HepG2 (cell line): Measurements from ENCODE around the gene SCO1. TPM values are rescaled to one million over a fixed set of nuclear protein-coding genes. Genes with fewer than 3 reads are reported as not detected.

ENCODE experiments used
- ATAC-seq: fragments of 200-7000 bp; cut with Tn5 transposase; 3 replicates; pipeline ENCODE4 v1.9.1; 2020; ENCODE audit warnings: mild to moderate bottlenecking, moderate library complexity
- BruUV-seq: library from RNA; stranded (reverse); fragments of 400-500 nt; replicated peaks from 2 replicates; lab custom pipeline; 2021; lab: Mats Ljungman, UMichigan
- CTCF ChIA-PET: fragments of 300-600 bp; formaldehyde crosslinking; extraction: SDS; loops from one replicate; lab custom pipeline; 2021; ENCODE audit warnings: low total read pairs, inconsistent platforms, low intra/inter-chr PET ratio; lab: Yijun Ruan, JAX
- POLR2A ChIA-PET: fragments of 350-600 bp; sonication (Branson Sonifier 250); formaldehyde crosslinking; loops from one replicate; lab custom pipeline; 2020; ENCODE audit warnings: antibody characterized with exemption, inconsistent platforms; lab: Yijun Ruan, JAX
- DNase-seq: peaks from one replicate; pipeline ENCODE4 v3.0.0-alpha.2; 2015; ENCODE audit warnings: low spot score
- FAIRE-seq: peaks from 3 replicates; lab custom pipeline; 2011; peaks lifted over from hg19 to GRCh38; lab: Jason Lieb, UNC
- H2AFZ ChIP-seq: one replicate; pipeline ENCODE4 v1.6.1; 2011; ENCODE audit warnings: low read length, inconsistent platforms
- H3K27ac ChIP-seq: fragments of 300-600 bp; 3 replicates; pipeline ENCODE4 v1.8.0; 2011; ENCODE audit warnings: mixed run types, mild to moderate bottlenecking, mixed read lengths, low read length, inconsistent platforms; ENCODE audit not compliant: insufficient read depth; ENCODE audit errors: extremely low read length
- H3K27me3 ChIP-seq, 2 experiments: fragments of 200-600 bp in 1 of 2; 2 replicates in 1 of 2; 3 replicates in 1 of 2; pipeline versions ENCODE4 v1.6.0 to v1.8.0; 2011; ENCODE audit warnings: low read length in 2 of 2, mild to moderate bottlenecking in 2 of 2, moderate library complexity in 2 of 2, inconsistent platforms in 1 of 2; ENCODE audit not compliant: insufficient read depth in 2 of 2, control insufficient read depth in 1 of 2
- H3K36me3 ChIP-seq, 2 experiments: fragments of 200-600 bp in 1 of 2; replicated peaks in 1 of 2; 2 replicates in 1 of 2; 3 replicates in 1 of 2; pipeline versions ENCODE4 v1.5.1 to v1.8.0; 2011; ENCODE audit warnings: low read length in 2 of 2, inconsistent platforms in 1 of 2; ENCODE audit not compliant: insufficient read depth in 2 of 2, control insufficient read depth in 1 of 2
- H3K4me1 ChIP-seq: 2 replicates; pipeline ENCODE4 v1.5.1; 2012; ENCODE audit warnings: low read length, inconsistent platforms; ENCODE audit not compliant: insufficient read depth
- H3K4me2 ChIP-seq: 2 replicates; pipeline ENCODE4 v1.6.0; 2011; ENCODE audit warnings: low read depth, low read length, inconsistent platforms
- H3K4me3 ChIP-seq, 3 experiments: fragments of 200-600 bp in 1 of 3; sonication (generic), shearing (Covaris generic) in 1 of 3; replicated peaks in 1 of 3; 2 replicates each; pipeline ENCODE4 v1.5.1; 2011 to 2016; ENCODE audit warnings: low read length in 3 of 3, inconsistent platforms in 2 of 3, low read depth in 2 of 3, mild to moderate bottlenecking in 2 of 3, control low read depth in 1 of 3, mixed read lengths in 1 of 3; ENCODE audit not compliant: insufficient read depth in 1 of 3
- H3K79me2 ChIP-seq: one replicate; pipeline ENCODE4 v1.6.1; 2011; ENCODE audit warnings: low read length, inconsistent platforms; ENCODE audit not compliant: insufficient read depth
- H3K9ac ChIP-seq: 2 replicates; pipeline ENCODE4 v1.6.0; 2011; ENCODE audit warnings: mild to moderate bottlenecking, low read depth, low read length, inconsistent platforms; ENCODE audit not compliant: insufficient read depth
- H3K9me3 ChIP-seq: 2 replicates; pipeline ENCODE4 v1.5.1; 2012; ENCODE audit warnings: mild to moderate bottlenecking, low read length
- H4K20me1 ChIP-seq: 2 replicates; pipeline ENCODE4 v1.6.0; 2011; ENCODE audit warnings: inconsistent platforms, mild to moderate bottlenecking, low read length, moderate library complexity; ENCODE audit not compliant: insufficient read depth
- MTF2 ChIP-seq: sonication (generic); formaldehyde crosslinking; IDR thresholded peaks from 2 replicates; pipeline ENCODE4 v1.5.0; 2020; ENCODE audit warnings: missing genetic modification reagents, borderline replicate concordance
- PCBP1 ChIP-seq: fragments of 200-400 bp; formaldehyde crosslinking; IDR thresholded peaks from 2 replicates; pipeline ENCODE4 v1.6.1; 2017; ENCODE audit warnings: mild to moderate bottlenecking, low read depth, low read length, borderline replicate concordance
- SIX4 ChIP-seq: sonication (generic); formaldehyde crosslinking; IDR thresholded peaks from 2 replicates; pipeline ENCODE4 v1.4.0; 2020; ENCODE audit warnings: missing genetic modification reagents
- SRSF1 ChIP-seq: fragments of 200-400 bp; formaldehyde crosslinking; optimal IDR thresholded peaks from 2 replicates; pipeline ENCODE3; 2017; ENCODE audit warnings: mild to moderate bottlenecking, low read depth, low read length, moderate library complexity
- ZNF326 ChIP-seq: sonication (generic); formaldehyde crosslinking; IDR thresholded peaks from 2 replicates; pipeline ENCODE4 v1.4.0; 2020; ENCODE audit warnings: missing genetic modification reagents, borderline replicate concordance
- ZNF713 ChIP-seq: sonication (generic); formaldehyde crosslinking; IDR thresholded peaks from 2 replicates; pipeline ENCODE4 v1.4.0; 2020; ENCODE audit warnings: mild to moderate bottlenecking, missing genetic modification reagents
- WGBS: methylation state at CpG from one replicate; pipeline ENCODE4 v1.1.6; 2017; ENCODE audit warnings: low lambda C conversion rate; 5-methylcytosine and 5-hydroxymethylcytosine counted together
- in situ Hi-C: cut with HindIII; loops from 2 replicates; pipeline ENCODE4 v1.10.0; 2017; ENCODE audit warnings: low pct_unique_long_range_greater_than_20kb; ENCODE audit not compliant: extremely low pct_ligation_motif_present
- intact Hi-C: fragments of 100-400 bp; cut with micrococcal nuclease; formaldehyde crosslinking; loops from one replicate; pipeline ENCODE4 v1.10.0; 2022; ENCODE audit not compliant: unreplicated experiment
- polyA plus RNA-seq, 8 experiments: library from polyadenylated mRNA; depleted of rRNA in 3 of 8; stranded (reverse) in 7 of 8; unstranded in 1 of 8; fragments of >200 nt; fragmentation: Illumina TruSeq in 4 of 8; extraction: Trizol in 4 of 8; gene quantifications; 2 replicates each; pipeline versions ENCODE4 v1.2.1 to v1.2.3, GENCODE V29; 2011 to 2016; ENCODE audit warnings: low read depth in 4 of 8, missing spikeins in 1 of 8, mixed read lengths in 1 of 8; ENCODE audit not compliant: insufficient read depth in 1 of 8
- total RNA-seq, 5 experiments: library from RNA; depleted of rRNA; stranded (reverse); fragments of >200 nt; fragmentation: Illumina TruSeq; extraction: Trizol; gene quantifications; 2 replicates each; pipeline ENCODE4 v1.2.3, GENCODE V29; 2016; ENCODE audit warnings: low read depth in 1 of 5
- TF ChIP-seq, protein P1 (sequence below): sonication (generic); formaldehyde crosslinking; IDR thresholded peaks from 2 replicates; pipeline ENCODE4 v1.4.0; 2020; ENCODE audit warnings: missing genetic modification reagents
- TF ChIP-seq, protein P2 (sequence below), 2 experiments: sonication (generic) in 1 of 2; formaldehyde crosslinking in 1 of 2; IDR thresholded peaks; 2 replicates each; pipeline versions ENCODE4 v1.6.1 to v1.9.0; 2014 to 2022; ENCODE audit warnings: antibody characterized with exemption in 1 of 2, borderline replicate concordance in 1 of 2, inconsistent platforms in 1 of 2, low read depth in 1 of 2, missing genetic modification reagents in 1 of 2

The SCO1 gene
- total and polyA plus RNA-seq, 2 of the 13 experiments (the other 11 are each of a cell fraction or from before 2014, with no cell fraction given): 11.4 to 50.3 TPM

GRCh38 chr17:10635290-10635689 is 62.0 kb downstream of the SCO1 start:
- no peak for FAIRE-seq
- H3K79me2 ChIP-seq: no peaks in the 10 kb centered on the region
- WGBS: 95% methylated on average over 14 of the region's 14 CpGs
- DNase-seq: no peak
- H4K20me1 ChIP-seq: no peaks in the 10 kb centered on the region
- H3K36me3 ChIP-seq: peaks cover 2 to 16% of the 10 kb centered on the region in 2 experiments; a peak in 3 of 5 replicates
- no peak overlapping the region for H3K4me3 ChIP-seq
- H3K4me2 ChIP-seq: no peak overlapping the region
- TF ChIP-seq SRSF1 (no peak), MTF2 (no peak), PCBP1 (no peak), ZNF713 (CRISPR knock-in tag) (no peak)
- TF ChIP-seq, protein P1, sequence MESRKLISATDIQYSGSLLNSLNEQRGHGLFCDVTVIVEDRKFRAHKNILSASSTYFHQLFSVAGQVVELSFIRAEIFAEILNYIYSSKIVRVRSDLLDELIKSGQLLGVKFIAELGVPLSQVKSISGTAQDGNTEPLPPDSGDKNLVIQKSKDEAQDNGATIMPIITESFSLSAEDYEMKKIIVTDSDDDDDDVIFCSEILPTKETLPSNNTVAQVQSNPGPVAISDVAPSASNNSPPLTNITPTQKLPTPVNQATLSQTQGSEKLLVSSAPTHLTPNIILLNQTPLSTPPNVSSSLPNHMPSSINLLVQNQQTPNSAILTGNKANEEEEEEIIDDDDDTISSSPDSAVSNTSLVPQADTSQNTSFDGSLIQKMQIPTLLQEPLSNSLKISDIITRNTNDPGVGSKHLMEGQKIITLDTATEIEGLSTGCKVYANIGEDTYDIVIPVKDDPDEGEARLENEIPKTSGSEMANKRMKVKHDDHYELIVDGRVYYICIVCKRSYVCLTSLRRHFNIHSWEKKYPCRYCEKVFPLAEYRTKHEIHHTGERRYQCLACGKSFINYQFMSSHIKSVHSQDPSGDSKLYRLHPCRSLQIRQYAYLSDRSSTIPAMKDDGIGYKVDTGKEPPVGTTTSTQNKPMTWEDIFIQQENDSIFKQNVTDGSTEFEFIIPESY: peak; percentile 58
- TF ChIP-seq, all 625 proteins: peak for 1
- Histone ChIP-seq H3K9ac (no peak overlapping the region), H2AFZ (no peak overlapping the region), H3K9me3 (no peaks in the 10 kb centered on the region), H3K27me3 (no peaks in the 10 kb centered on the region), H3K27ac (no peak overlapping the region), H3K4me1 (no peaks in the 10 kb centered on the region)
- no TSS peak for BruUV-seq
- intact Hi-C loops: no loop called here
- CTCF ChIA-PET: no interaction called here
- ATAC-seq: no peak
- POLR2A ChIA-PET: no interaction called here
- in situ Hi-C loops: no loop called here

- ChIA-PET CTCF (no interaction called here), POLR2A (no interaction called here)
- ATAC-seq (no peak), DNase-seq (no peak), FAIRE-seq (no peak)
- in situ Hi-C loops (no loop called here), intact Hi-C loops (no loop called here)
- Histone ChIP-seq H3K27me3 (no peaks in the 10 kb centered on the region), H3K36me3 (peaks cover 1 to 7% of the 10 kb centered on the region in 2 experiments; a peak in 3 of 5 replicates), H3K4me1 (no peaks in the 10 kb centered on the region), H3K27ac (no peak overlapping the region), H3K9me3 (no peaks in the 10 kb centered on the region), H3K4me2 (no peak overlapping the region), H4K20me1 (no peaks in the 10 kb centered on the region), H3K9ac (no peak overlapping the region), H3K79me2 (no peaks in the 10 kb centered on the region), H3K4me3 (no peak overlapping the region), H2AFZ (no peak overlapping the region)
- BruUV-seq: no TSS peak
- 91% methylated on average over 15 of the region's 15 CpGs for WGBS
- TF ChIP-seq SIX4 (CRISPR knock-in tag) (no peak), ZNF326 (CRISPR knock-in tag) (no peak)
- TF ChIP-seq, protein P2, sequence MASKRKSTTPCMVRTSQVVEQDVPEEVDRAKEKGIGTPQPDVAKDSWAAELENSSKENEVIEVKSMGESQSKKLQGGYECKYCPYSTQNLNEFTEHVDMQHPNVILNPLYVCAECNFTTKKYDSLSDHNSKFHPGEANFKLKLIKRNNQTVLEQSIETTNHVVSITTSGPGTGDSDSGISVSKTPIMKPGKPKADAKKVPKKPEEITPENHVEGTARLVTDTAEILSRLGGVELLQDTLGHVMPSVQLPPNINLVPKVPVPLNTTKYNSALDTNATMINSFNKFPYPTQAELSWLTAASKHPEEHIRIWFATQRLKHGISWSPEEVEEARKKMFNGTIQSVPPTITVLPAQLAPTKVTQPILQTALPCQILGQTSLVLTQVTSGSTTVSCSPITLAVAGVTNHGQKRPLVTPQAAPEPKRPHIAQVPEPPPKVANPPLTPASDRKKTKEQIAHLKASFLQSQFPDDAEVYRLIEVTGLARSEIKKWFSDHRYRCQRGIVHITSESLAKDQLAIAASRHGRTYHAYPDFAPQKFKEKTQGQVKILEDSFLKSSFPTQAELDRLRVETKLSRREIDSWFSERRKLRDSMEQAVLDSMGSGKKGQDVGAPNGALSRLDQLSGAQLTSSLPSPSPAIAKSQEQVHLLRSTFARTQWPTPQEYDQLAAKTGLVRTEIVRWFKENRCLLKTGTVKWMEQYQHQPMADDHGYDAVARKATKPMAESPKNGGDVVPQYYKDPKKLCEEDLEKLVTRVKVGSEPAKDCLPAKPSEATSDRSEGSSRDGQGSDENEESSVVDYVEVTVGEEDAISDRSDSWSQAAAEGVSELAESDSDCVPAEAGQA (IDR thresholded peaks at IDR 0.05; ENCODE audit: low read depth): no peak
- TF ChIP-seq, protein P2 (CRISPR knock-in tag; IDR thresholded peaks at IDR 0.05; ENCODE audit: borderline replicate concordance): no peak
Observed at GRCh38 chr17:10633738-10634379, 63.5 kb downstream of the SCO1 start.
